ENCODE data around the gene SLC1A6.

SLC1A6 gene

DNA sequence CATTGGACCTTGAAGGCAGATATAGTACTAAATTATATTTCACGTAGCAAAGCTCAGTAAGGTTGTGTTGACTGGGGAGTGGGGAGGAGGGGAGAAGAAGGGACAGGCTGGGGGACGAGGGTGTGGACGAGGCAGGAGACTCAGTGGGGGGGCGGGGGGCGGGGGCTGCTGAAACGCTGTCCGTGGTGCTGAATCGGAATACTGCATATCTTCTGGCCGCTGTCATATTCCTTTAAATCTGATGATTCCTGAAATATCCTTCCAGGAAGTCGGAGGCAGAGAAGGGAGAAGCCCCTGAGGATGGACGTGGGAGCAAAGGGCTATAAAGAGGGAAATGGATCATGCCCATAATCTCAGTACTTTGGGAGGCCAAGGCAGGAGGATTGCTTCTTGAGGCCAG lies 34.9 kb upstream of the SLC1A6 start:
- no peak overlapping the region for H3K4me3 ChIP-seq (replicated peaks in 1 of 2; ENCODE audit: low read depth in 2 of 2, low read length in 2 of 2)
- TF ChIP-seq, protein P1, sequence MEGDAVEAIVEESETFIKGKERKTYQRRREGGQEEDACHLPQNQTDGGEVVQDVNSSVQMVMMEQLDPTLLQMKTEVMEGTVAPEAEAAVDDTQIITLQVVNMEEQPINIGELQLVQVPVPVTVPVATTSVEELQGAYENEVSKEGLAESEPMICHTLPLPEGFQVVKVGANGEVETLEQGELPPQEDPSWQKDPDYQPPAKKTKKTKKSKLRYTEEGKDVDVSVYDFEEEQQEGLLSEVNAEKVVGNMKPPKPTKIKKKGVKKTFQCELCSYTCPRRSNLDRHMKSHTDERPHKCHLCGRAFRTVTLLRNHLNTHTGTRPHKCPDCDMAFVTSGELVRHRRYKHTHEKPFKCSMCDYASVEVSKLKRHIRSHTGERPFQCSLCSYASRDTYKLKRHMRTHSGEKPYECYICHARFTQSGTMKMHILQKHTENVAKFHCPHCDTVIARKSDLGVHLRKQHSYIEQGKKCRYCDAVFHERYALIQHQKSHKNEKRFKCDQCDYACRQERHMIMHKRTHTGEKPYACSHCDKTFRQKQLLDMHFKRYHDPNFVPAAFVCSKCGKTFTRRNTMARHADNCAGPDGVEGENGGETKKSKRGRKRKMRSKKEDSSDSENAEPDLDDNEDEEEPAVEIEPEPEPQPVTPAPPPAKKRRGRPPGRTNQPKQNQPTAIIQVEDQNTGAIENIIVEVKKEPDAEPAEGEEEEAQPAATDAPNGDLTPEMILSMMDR (IDR thresholded peaks at IDR 0.05; ENCODE audit: low read depth, low read length) = no peak
- DNase-seq (ENCODE audit: low read depth in 2 of 2) = no peak

GRCh38 chr19:15010501-15011300 lies 31.0 kb upstream of the SLC1A6 start:
- H3K4me3 ChIP-seq (replicated peaks in 1 of 2; ENCODE audit: low read depth in 2 of 2, low read length in 2 of 2) = no peak overlapping the region
- TF ChIP-seq, protein P1 (IDR thresholded peaks at IDR 0.05; ENCODE audit: low read depth, low read length) = no peak
- no peak for DNase-seq (ENCODE audit: low read depth in 2 of 2)

- no peak overlapping the region for H3K4me3 ChIP-seq (replicated peaks in 1 of 2; ENCODE audit: low read depth in 2 of 2, low read length in 2 of 2)
- TF ChIP-seq, protein P1 (IDR thresholded peaks at IDR 0.05; ENCODE audit: low read depth, low read length) = no peak
- DNase-seq (ENCODE audit: low read depth in 2 of 2) = no peak
These were observed 28.6 kb upstream of the SLC1A6 start for GRCh38 chr19:15008308-15008707.

DNA sequence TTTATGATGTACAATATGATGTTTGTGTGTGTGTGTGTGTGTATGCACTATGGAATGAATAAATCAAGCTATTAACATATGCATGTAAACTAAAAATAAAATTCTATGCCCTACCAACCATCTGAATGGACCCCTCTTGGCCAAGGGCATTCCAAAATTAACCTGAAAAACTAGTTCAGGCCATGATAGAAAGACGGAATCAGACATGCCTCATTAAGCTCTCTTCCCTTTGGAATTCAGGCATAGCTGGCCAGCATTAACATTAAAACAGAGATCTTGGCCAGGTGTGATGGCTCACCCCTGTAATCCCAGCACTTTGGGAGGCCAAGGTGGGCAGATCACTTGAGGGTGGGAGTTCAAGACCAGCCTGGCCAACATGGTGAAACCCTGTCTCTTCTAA lies 18.3 kb upstream of the SLC1A6 start:
- H3K4me3 ChIP-seq (replicated peaks in 1 of 2; ENCODE audit: low read depth in 2 of 2, low read length in 2 of 2) = no peak overlapping the region
- DNase-seq (ENCODE audit: low read depth in 2 of 2) = no peak
- TF ChIP-seq, protein P1 (IDR thresholded peaks at IDR 0.05; ENCODE audit: low read depth, low read length) = no peak

DNA sequence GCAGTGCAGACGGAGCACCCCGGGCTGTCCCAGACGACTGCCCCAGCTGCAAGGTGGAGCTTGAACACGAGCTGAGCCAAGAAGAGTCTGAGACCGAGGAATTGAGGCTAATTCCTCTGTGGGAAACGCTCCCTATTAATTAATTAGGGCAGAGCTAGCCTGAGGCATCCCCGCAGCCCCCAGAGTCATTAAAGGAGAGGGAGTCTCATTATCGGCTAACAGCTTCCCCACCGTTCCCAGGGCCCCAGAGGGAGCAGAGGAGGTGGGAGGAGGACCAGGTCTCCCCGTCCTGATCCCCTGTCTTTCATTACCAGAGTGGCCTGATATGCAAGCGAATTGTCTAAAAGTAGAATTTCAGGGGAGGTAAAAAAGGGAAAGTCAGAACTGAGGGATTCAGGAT lies 13.1 kb upstream of the SLC1A6 start:
- H3K4me3 ChIP-seq (replicated peaks in 1 of 2; ENCODE audit: low read depth in 2 of 2, low read length in 2 of 2) = no peak overlapping the region
- no peak for DNase-seq (ENCODE audit: low read depth in 2 of 2)
- TF ChIP-seq, protein P1 (IDR thresholded peaks at IDR 0.05; ENCODE audit: low read depth, low read length) = no peak

GRCh38 chr19:14985133-14985532 lies 5.5 kb upstream of the SLC1A6 start:
- TF ChIP-seq, protein P1 (IDR thresholded peaks at IDR 0.05; ENCODE audit: low read depth, low read length) = no peak
- no peak overlapping the region for H3K4me3 ChIP-seq (replicated peaks in 1 of 2; ENCODE audit: low read depth in 2 of 2, low read length in 2 of 2)
- no peak for DNase-seq (ENCODE audit: low read depth in 2 of 2)

Data from cardiac fibroblast (primary cell).